Mammary epithelial cell (primary cell): ENCODE results near the gene PSAPL1.

Experiments used
- CTCF ChIP-seq, 2 donors: IDR thresholded peaks in 1 of 2; conservative IDR thresholded peaks in 1 of 2; 2 replicates each; pipeline ENCODE4 v1.5.1; 2011 to 2012; ENCODE audit warnings: inconsistent platforms in 2 of 2, low read length in 2 of 2, mild to moderate bottlenecking in 2 of 2, control low read depth in 1 of 2, low read depth in 1 of 2; ENCODE audit not compliant: insufficient read depth in 1 of 2; ENCODE audit errors: extremely low read depth in 1 of 2
- EZH2 ChIP-seq: IDR thresholded peaks from 2 replicates; pipeline ENCODE4 v1.6.1; 2012; ENCODE audit warnings: low read length, inconsistent platforms, borderline replicate concordance

GRCh38 chr4:7467471-7467870 lies 32.7 kb upstream of the PSAPL1 start:
- TF ChIP-seq CTCF (conservative IDR thresholded peaks at IDR 0.05 in 1 of 2, IDR thresholded peaks at IDR 0.05 in 1 of 2; ENCODE audit: extremely low read depth in 1 of 2, insufficient read depth in 1 of 2, low read depth in 1 of 2, low read length in 2 of 2) (no peak), EZH2 (no peak)
